Fibroblast of the aortic adventitia (primary cell): ENCODE data around the gene PPA1. TPM values are rescaled to one million over a fixed set of nuclear protein-coding genes. Genes with fewer than 3 reads are reported as not detected.
"Not testable (repeated sequence)": the region's sequence is repeated elsewhere in the genome, so short reads cannot be mapped to it uniquely, and the experiment has no call there.

Source experiments
- DNase-seq: peaks from one replicate; pipeline ENCODE4 v3.0.0-alpha.2; 2010; ENCODE audit warnings: low read depth
- H3K4me3 ChIP-seq: 2 replicates; pipeline ENCODE4 v1.5.1; 2011; ENCODE audit warnings: low read depth, mild to moderate bottlenecking, control low read depth, low read length, moderate library complexity
- CTCF ChIP-seq: IDR thresholded peaks from 2 replicates; pipeline ENCODE4 v1.5.1; 2011; ENCODE audit warnings: mild to moderate bottlenecking, low read length, control low read depth, inconsistent platforms; ENCODE audit not compliant: insufficient read depth
- total RNA-seq: library from RNA; depleted of rRNA; stranded (reverse); fragments of >200 nt; gene quantifications from 2 replicates; pipeline ENCODE4 v1.2.3, GENCODE V29; 2012; ENCODE audit warnings: low replicate concordance

Gene PPA1
- total RNA-seq, 1 donor: 197 TPM

DNA sequence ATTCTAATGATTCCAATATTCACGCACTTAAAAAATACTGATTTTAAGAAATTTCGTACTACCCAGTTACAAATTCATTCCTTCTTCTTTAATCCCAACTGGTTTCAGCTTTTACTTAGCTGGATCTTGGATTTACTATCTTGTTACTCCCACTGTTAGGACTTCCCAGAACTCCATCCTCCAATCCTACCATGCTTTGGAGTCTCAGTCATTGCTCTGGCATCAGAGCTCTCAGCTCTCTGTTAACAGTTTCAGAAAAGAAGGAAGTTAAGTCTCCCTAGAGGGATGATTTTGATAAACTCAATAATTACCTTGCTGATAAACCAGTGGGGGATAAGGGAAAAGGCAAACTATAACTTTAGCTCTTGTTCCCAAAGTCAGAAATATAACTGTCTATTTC lies 9.5 kb downstream of the PPA1 start:
- peak; percentile 48 for DNase-seq
- H3K4me3 ChIP-seq: no peak overlapping the region
- TF ChIP-seq CTCF: no peak

DNA sequence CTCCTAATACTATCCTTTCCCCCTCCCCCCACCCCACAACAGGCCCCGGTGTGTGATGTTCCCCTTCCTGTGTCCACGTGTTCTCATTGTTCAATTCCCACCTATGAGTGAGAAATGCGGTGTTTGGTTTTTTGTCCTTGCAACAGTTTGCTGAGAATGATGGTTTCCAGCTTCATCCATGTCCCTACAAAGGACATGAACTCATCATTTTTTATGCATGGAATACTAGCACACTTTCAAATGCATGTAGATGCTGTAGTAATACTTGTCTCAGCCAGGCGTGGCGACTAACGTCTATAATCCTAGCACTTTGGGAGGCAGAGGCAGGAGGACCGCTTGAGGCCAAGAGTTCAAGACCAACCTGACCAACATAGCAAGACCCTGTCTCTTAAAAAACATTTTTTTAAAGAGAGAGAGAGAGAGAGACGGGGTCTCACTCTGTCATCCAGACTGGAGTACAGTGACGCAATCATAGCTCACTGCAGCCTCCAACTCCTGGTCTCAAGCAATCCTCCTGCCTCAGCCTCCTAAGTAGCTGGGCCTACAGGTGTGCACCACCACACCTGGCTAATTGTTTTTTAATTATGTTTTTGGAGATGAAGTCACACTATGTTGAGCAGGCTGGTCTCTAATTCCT lies 10.3 kb downstream of the PPA1 start:
- H3K4me3 ChIP-seq, DNase-seq: not testable (repeated sequence)

DNA sequence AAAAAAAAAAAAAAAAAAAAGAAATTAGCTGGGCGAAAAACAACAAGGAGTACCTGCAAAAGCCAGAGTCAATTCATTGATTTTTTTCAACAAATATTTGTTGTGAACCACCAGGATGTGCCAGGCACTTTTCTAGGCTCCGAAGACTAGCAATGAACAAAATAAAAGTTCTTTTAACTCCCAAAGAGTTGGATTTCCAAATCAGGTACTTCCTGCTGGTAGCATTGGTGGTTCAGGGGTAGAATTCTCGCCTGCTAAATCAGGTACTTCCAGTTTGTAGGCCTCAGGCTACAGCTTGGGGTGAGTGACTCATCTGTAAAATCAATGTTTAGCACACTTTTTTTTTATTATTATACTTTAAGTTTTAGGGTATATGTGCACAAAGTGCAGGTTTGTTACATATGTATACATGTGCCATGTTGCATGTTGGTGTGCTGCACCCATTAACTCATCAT lies 10.9 kb downstream of the PPA1 start:
- DNase-seq: no peak
- no peak for TF ChIP-seq CTCF
- H3K4me3 ChIP-seq: no peak overlapping the region

- no peak overlapping the region for H3K4me3 ChIP-seq
- DNase-seq: no peak
- TF ChIP-seq CTCF: no peak
Measured at GRCh38 chr10:70221030-70221429, 12.2 kb downstream of the PPA1 start.

DNA sequence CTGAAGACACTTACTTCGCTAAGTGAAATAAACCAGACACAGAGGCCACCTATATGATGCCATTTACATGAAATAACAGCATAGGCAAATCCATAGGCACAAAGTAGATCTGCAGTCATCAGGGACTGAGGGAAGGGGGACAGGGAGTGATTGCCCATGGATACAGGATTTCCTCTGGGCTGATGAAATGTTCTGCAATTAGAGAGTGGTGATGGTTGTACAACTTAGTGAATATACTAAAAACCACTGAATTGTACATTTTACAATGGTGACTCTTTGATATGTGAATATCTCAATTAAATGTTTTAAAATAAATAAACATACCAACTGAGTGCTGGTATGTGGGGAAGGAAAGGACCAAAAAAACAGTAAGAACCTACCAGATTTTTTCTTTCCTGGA lies 20.4 kb downstream of the PPA1 start:
- H3K4me3 ChIP-seq: no peak overlapping the region
- peak; percentile 22 for DNase-seq
- no peak for TF ChIP-seq CTCF

DNA sequence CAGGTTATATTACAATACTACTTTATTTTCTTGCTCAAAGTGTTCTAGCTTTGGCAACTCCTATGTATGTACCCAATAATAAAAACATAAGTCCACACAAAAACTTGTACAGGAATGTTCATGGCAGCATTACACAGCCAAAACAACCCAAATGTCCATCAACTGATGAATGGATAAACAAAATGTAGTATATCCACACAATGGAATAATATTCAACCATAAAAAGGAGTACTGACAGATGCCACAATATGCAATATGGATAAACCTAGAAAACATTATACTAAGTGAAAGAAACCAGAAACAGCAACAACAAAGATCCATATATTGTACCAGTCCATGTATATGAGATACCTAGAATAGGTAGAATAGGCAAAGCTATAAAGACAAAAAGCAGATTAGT lies 21.0 kb downstream of the PPA1 start:
- no peak overlapping the region for H3K4me3 ChIP-seq
- no peak for TF ChIP-seq CTCF
- DNase-seq: no peak

DNA sequence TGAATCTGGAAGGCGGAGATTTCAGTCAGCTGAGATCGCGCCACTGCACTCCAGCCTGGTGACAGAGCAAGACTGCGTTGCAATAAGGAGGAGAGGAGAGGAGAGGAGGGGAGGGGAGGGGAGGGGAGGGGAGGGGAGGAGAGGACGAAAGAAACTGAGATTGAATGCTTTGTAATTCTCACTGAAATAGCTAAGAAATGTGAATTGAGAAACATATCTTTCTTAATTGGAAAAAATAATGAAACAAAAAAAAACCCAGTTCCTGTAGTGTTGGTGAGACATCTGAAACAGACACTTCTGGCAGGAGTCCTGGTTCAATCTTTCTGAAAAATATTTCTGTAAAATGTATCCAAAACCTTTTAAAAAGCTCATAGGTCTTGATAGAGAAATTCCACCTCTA lies 26.5 kb downstream of the PPA1 start:
- no peak for DNase-seq
- no peak overlapping the region for H3K4me3 ChIP-seq
- TF ChIP-seq CTCF: no peak
